COLO829 (cell line): ENCODE measurements around the gene TMEM154.

Experiments used
- DNase-seq: peaks from one replicate; pipeline ENCODE4 v3.0.0; 2012; ENCODE audit warnings: low spot score

The TMEM154 gene, protein sequence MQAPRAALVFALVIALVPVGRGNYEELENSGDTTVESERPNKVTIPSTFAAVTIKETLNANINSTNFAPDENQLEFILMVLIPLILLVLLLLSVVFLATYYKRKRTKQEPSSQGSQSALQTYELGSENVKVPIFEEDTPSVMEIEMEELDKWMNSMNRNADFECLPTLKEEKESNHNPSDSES

DNA sequence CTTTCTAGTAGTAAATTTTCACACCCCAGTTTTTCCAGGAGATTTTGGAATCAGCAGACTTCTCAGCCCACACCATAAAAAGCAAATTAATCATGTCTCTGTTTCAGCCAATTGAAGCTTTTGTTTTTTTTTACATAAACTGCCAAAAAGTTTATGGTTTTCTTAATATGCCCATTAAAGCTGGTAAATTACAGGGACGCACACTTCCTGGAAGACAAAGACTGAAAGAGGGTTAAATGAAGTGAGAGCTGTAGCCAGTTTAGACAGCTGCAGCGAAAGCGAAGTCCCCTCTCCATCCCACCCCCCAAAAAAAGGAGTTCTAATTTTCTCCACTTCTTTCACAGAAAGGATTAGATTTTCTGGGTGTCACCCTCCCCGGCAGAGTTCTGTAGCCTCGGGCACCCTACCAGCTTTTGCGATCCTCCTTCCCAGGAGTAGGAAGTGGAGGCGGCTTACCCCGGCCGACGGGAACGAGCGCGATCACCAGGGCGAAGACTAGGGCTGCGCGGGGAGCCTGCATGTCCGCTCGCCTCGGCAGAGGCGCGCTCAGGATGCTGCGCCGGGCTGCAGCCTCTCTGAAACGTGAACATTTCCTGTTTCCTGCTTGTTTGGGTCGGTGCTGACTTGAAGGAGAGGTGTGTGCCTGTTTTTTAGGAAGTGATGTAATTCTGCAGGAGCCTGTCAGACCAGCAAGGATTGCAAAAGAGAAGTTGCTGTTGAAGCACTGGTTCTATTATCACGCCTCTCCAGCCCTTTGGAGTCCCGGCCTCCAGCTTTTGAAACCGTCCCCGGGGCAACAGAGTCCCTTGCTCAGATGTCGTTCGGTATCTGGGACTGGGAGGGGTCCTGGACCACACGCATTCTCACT, at the start of gene TMEM154:
TSS of gene TMEM154 (minus strand) at position 584 of the 868 bp plus-strand sequence. CDS start at position 520, 64 bp downstream.
- peak; percentile 22 for DNase-seq

DNA sequence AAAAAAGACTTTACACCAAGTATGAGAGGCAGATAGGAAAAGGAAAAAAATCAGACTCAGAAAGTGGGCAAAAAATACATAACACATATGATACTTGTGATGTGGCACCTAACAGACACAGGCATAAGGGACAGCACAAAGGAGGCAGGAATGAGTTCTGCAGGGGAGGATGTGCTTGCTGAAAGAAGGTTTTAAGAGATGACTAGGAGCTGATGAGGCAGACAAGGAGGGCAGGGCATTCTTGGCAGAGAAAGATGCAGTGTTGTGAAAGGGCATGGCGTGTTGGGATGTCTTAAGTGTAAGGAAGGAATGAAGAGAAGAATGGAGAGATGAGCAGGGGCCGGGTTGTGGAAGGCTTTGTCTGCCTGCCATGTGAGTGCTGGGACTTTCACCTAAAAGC, 49.7 kb upstream of the TMEM154 start:
- no peak for DNase-seq

DNA sequence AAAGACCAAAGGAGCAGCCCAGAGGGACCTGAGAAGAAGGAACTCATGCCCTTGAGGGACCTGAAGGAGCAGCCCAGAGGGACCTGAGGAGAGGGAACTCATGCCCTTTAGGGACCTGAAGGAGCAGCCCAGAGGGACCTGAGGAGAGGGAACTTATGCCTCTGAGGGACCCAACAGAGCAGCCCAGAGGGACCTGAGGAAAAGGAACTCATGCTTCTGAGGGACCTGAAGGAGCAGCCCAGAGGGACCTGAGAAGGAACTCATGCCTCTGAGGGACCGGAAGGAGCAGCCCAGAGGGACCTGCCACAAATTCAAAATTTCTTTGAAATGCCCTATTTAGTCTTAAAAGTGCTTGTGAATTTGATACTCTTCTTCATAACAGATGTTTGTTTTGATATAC, 48.5 kb upstream of the TMEM154 start:
- DNase-seq = no peak

DNA sequence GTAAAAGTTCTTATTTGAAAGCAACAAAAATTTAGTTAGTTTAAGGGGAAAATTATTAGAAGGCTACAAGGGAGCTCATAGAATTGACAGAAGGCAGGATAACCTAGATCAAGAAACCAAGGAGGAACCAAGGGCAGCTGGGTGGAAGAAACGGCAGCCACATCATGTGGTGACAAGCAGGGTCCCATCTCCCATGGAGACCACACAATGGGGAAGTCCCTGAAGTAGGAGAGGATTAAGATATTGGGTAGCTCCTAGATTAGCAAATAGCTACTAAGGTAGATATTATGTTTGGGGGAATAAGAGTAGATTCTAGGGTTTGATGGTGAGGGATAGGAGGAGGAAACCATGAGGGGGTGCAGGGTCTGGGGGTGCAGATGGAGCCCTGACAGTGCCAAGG, 48.0 kb upstream of the TMEM154 start:
- no peak for DNase-seq

DNA sequence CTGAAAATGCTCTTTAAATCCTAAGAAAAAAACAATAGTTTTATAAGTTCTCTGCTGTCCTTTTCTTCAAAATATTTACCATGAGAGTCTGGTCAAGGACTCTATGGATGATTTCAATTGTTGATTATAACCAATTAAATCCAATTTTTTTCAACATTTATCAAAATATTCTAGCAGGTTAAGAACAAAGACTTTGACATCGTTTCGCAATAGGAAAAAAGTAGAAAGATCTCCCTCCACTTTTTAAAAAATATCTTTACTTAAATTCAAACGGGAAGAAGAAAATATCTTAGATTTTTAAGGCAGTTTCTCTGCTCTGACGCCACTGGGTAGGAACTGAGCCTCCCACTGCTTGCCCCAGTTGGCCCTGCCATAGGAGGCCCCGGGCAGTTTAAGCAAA, 44.7 kb upstream of the TMEM154 start:
- no peak for DNase-seq

DNA sequence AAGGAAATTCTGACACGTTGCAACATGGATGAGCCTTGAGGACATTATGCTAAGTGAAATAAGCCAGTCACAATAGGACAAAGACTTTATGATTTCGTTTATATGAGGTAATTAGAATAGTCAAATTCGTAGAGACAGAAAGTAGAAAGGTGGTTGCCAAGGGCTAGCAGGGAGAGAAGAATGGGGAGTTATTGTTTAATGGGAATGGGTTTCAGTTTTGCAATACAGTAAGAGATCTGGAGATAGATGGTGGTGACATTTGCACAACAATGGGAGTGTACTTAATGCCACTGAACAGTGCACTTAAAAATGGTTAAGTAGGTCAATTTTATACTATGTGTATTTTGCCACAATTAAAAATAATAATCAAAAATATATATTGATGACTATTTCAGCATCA, 43.4 kb upstream of the TMEM154 start:
- no peak for DNase-seq

DNA sequence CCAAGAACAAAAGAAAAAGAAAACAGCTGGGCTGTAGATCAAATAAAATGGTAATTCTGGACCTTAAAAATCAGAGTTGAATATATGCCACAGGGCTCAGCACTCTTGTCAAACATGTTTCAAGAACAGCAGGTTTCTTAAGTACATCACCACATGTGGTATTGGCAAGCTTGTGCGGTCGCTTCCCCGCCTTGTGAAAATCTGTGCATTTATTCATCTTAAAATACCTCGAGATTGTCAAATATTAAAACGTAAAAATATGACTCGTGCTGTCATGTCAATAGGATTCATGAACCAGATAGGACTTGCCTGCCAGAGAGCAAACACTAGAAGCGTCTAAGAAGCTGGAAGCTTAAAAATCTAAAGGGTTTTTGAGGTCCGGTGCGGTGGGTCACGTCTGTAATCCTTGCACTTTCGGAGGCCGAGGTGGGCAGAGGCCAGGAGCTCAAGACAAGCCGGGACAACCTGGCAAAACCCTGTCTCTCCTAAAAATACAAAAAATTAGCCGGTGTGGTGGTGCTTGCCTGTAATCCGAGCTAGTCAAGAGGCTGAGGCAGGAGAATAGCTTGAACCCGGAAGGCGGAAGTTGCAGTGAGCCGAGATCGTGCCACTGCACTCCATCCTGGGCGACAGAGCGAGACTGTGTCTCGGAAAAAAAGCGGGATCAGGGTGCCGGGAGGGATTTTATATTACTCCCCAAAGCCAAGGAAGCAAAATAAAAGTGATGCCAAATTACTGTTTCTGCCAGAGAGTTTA, 40.2 kb upstream of the TMEM154 start:
- no peak for DNase-seq

DNA sequence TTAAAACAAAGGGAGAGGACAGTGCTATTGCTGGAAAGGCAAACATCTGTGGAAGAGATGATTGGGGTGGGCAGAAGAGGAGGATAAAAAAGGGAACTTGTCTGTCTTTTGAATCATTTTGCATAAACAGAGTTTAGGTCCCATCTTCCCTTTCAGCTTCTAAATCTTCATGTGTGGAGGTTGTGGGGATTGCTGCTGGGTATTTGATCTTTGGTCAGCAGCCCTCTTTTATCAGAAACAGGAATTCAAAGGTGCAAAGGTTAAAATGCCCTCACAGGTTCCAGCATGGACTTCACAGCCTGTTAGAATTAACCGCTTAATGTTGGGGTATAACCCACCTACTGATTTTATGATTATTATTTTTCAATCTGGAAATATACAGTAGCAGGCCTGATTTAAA, 39.5 kb upstream of the TMEM154 start:
- DNase-seq = no peak

DNA sequence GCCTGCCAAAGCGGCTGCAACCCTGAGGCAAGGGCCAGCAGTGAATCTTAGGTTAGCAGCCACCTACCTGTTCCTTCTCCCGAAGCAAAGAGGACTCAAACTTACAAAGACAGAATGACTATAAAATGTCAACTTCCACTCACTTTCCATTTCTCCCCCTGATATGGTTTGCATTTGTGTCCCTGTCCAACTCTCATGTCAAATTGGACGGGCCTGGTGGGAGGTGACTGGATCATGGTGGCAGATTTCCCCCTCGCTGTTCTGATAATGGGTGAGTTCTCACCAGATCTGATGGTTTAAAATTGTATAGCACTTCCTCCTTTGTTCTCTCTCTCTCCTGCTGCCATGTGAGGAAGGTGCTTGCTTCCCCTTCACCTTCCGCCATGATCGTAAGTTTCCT, 35.3 kb upstream of the TMEM154 start:
- no peak for DNase-seq

DNA sequence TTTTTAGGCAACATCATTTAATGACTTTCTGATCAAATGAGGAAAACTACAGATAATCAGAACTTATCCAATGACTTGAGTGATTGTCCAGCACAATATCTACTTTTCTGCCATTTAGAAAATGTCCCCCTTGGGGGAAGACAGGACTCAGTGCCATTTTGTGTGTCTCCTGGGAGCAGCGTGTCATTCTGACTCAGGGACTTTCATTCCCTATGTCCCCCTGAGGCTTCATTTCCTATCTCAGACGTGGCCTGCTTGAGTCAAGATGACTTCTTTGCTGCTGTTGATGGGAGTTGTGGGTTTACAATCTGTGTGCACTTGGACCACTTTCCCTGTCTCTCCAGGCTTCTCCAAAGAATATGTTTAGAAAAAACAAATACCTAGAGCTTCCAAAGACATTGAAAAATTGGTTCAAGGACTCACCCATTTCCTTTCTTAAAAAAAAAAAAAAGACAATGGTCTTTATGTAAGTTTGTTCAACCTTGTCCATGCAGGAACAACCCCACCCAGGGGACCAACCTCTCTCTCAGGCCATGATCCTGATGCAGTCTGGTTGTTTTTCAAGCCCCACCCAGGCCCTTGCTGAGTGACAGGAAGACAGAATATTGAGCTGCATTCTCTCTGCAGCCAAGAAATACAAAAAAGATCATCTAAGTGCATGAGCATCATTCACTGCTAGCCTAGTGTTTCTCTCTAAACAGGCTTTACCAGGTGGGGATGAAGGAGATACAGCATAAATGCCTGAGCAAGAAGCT, 34.3 kb upstream of the TMEM154 start:
- DNase-seq = no peak

DNA sequence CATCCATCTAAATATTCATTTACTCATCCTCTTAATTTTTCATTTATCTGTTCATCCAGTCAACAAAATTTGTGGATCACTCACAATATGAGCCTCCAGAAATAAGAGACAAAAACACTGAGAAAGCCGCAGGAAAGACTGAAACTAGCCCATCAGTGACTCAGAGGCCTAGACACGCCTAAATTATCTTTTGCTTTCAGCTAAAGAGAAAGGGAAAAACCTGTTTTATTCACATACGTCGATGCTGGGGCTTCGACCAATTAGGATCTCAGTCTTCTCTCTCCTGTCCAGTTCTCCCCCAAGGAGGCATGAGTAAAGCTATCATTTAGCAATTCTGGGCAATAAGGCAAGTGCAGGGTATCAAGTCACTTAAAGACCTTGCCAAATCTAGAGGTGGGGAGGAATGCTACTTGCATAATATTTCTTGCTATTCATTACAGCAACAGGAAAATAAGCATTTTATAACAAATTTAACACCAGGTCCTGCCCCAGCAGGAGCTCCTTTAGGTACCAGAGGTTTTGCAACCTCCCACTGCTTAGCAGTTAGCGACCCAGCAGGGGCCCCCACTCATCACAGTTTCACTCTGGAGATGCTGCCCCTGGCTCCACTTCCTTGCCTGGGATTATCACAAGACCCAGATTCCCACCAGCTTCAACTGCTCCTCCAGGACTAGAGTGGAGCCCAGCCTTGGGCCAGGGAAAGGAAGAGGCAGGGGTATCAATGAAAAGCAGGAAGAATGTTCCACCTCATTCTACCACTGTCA, 30.1 kb upstream of the TMEM154 start:
- DNase-seq = no peak

DNA sequence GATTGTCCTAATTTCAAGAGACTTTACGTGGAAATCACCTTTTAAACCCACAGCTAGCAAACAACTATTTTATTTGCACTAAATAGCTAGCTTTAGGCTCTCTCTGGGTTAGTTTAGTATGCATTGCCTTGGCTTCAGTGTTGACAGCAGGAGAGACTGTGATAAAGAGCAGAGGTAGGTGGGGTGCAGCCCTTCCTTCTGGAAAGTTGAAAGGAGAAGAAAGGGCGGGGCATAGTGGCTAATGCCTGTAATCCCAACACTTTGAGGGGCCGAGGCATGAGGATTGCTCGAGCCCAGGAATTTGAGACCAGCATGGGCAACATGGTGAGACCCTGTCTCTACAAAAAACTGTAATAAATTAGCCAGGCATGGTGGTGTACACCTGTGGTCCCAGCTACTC, 29.0 kb upstream of the TMEM154 start:
- no peak for DNase-seq

DNA sequence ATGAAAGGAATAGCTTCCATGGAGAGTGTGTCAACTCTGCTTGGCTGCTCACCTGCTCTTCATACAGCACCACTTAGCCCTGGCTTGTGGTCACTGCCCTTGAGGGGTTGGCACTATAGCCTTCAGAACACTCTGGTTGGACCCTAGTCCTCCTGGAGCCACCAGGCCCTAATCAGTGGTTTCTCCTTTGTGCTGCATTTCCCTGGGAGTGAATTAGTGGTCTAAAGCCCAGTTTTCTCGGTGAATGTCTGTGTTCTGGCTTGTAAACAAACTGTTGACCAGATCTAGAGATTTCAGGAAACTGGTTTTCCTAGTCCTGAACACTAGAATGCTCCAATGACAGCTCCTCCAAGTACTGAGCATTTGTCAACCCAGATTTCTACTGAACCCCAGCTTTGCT, 28.6 kb upstream of the TMEM154 start:
- no peak for DNase-seq

DNA sequence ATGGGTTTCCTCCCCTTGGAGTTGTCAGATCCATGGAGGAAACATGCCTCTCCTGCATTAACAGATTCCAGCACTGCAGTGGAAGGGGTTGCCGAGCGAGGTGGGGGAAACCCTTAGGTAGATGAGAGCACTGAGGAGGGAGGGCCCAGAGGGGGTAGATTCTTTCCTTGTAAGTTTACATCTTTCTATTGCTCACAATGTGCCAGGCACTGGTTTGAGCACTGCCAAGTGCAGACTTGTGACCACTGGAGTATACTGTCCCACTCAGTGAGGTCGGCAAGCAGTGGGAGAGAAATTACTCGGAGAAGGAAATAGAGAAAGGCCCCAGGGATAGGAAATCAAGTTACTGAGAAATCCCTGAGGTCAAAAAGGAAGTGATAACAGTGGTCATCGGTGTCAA, 27.8 kb upstream of the TMEM154 start:
- no peak for DNase-seq

DNA sequence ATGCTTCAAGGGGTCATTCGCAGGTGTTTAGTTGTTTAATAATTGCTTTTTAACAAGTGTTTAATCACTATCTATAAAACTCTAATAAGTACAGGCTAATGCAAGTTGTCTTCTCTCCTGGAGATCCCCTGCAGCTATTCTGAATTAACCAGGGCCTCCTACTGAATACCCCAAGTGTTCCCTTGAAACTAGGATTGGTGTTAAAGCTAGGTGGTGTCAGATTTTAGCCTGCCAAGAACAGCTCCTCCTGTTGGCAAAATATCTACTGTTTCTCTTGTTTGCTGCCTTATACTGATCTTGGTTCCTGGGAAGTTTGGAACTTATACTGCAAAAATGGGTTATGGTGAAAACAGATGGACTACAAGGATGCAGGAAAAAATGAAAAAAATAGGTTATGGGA, 26.1 kb upstream of the TMEM154 start:
- no peak for DNase-seq

DNA sequence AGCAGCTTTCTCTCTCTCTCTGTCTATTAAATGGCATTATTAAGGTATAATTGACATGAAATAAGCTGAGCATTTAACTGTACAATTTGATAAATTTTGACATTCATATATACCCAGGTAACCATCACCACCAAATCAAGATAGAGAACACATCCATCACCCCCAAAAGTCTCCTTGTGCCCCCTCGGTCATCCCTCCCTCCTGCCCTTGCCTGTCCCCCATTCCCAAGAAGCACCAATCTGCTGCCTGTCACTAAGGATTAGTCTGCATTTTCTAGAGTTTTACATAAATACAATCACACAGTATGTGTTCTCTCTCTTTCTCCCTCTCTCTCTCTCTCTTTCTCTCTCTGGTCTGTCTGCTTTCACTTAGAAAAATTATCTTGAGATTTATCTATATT, 25.0 kb upstream of the TMEM154 start:
- no peak for DNase-seq

DNA sequence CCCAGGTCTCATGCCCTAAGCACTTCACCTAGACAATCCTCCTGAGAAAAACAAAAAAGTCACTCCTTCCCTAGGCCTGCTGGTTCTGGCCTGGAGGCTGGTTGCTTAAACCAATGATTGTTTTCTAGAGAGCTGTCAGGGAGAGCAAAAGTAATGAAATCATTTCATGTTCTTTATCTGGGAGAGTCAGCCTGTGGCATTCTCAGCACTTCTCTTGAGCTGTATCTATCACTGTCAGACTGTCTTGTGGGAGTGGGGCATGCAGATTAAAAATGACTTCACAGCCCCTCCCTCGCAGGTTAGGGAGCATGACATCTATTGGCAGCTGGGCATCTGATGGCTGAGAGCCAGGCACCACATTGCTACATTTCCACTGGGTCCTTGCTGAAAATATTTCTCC, 20.4 kb upstream of the TMEM154 start:
- no peak for DNase-seq

DNA sequence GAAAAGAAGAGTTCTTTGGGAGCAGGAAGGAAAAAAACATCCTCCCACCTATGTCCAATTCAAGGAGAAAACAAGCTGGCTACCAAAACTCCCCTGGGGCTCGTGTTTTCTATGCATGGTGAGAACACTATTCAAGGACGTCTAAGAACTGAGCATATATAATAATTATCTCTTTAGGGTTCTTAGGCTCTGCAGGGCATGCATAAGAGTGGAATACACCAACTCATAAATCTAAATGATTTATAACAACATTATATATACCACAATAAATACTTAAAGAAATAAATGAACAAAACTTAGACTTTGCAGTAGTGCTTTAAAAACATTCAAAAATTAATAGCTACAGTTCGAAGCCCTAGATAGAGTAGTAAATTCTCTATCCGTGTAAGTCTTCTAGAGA, 19.5 kb upstream of the TMEM154 start:
- no peak for DNase-seq

DNA sequence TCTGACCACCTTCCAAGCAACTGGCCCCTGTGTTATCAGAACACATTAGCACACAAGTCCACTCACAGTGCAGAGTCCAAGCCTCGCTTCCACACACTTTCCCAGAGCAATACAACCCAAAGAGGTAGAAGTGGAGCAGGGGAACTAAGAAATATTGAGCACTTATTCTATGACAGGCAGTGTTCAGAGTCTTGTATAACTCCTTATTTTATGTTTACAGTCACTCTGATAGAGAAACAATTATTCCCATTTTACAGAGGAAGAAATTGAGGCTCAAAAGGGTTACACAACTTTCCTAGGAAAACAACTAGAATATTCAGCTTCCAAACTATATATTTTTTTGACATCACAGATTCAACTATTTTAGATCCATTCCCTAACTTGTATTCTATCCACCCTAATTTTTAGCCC, 18.3 kb upstream of the TMEM154 start:
- DNase-seq = no peak

DNA sequence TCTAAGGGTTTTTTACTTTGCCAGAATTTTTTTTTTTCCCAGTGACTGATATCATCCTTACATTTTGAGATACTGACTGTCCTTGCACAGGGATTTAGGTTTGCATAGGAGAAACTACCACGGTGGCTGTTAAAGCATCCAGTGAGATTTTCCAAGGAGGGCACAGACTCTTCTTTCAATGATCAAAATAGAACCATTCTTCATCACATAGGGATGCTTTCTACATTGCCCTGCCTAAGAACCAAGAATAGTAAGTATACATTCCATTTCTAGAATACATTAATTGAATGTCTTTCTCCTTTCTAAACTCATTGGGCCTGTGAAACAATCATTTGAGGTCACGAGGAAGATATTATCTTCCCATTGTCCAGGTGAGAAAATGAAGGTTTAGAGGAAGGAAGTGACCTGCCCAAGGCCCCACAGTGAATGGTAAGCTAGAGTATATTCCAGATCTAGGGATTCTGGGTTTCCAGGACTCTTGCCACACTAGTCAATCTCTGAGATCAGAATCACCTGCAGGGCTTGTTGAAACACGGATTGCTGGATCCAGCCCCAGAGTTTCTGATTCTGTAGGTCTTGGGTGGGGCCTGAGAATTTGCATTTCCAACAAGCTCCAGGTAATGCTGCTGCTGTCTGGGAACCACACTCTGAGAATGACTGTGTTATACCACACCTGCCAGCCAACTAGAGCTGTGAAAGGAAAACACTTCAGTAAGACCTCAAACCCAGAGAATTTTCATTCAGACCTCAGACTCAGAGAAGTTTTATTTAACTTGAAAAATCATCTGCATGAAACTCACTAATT, 17.7 kb upstream of the TMEM154 start:
- peak; percentile 69 for DNase-seq
